Liver (tissue), 9 donors: ENCODE measurements around the gene AGMAT. TPM values are rescaled to one million over a fixed set of nuclear protein-coding genes. Genes with fewer than 3 reads are reported as not detected.

Experiments used
- DNase-seq: peaks from one replicate; pipeline ENCODE4 v3.0.0-alpha.2; 2017; ENCODE audit warnings: low spot score
- H3K27ac ChIP-seq, 2 donors: one replicate each; pipeline ENCODE4 v1.7.0; 2013; ENCODE audit warnings: inconsistent platforms in 2 of 2, low read length in 2 of 2, control low read depth in 1 of 2, low read depth in 1 of 2, mild to moderate bottlenecking in 1 of 2
- H3K27me3 ChIP-seq, 4 donors: one replicate each; pipeline versions ENCODE4 v1.6.1 to v1.7.0; 2013; ENCODE audit warnings: low read length in 3 of 4, inconsistent platforms in 1 of 4, mild to moderate bottlenecking in 1 of 4, moderate library complexity in 1 of 4; ENCODE audit not compliant: control insufficient read depth in 4 of 4, insufficient read depth in 4 of 4
- H3K36me3 ChIP-seq, 4 donors: one replicate each; pipeline versions ENCODE4 v1.6.1 to v1.7.0; 2013; ENCODE audit warnings: low read length in 3 of 4, mild to moderate bottlenecking in 3 of 4, low read depth in 1 of 4, moderate library complexity in 1 of 4; ENCODE audit not compliant: control insufficient read depth in 4 of 4, insufficient read depth in 3 of 4
- H3K4me1 ChIP-seq, 4 donors: one replicate each; pipeline versions ENCODE4 v1.6.1 to v1.7.0; 2013; ENCODE audit warnings: low read length in 3 of 4, mild to moderate bottlenecking in 3 of 4, moderate library complexity in 1 of 4; ENCODE audit not compliant: control insufficient read depth in 4 of 4, insufficient read depth in 4 of 4
- H3K4me3 ChIP-seq, 3 donors: one replicate each; pipeline versions ENCODE4 v1.6.1 to v1.7.0; 2013; ENCODE audit warnings: low read length in 3 of 3, control low read depth in 1 of 3, low read depth in 1 of 3, mild to moderate bottlenecking in 1 of 3
- H3K9ac ChIP-seq, 2 donors: one replicate each; pipeline ENCODE4 v1.7.0; 2013; ENCODE audit warnings: low read length in 2 of 2, mild to moderate bottlenecking in 2 of 2, moderate library complexity in 2 of 2, control low read depth in 1 of 2, low read depth in 1 of 2
- H3K9me3 ChIP-seq, 4 donors: one replicate each; pipeline versions ENCODE4 v1.6.1 to v1.7.0; 2013; ENCODE audit warnings: low read length in 3 of 4; ENCODE audit not compliant: control insufficient read depth in 4 of 4
- CTCF ChIP-seq: fragments of 150-350 bp; IDR thresholded peaks from 2 replicates; pipeline ENCODE4 v1.5.1; 2017; ENCODE audit warnings: improper control_type of control experiment, low read depth, low read length; ENCODE audit not compliant: missing input control
- EGR1 ChIP-seq, 2 donors: IDR thresholded peaks; 2 replicates each; pipeline ENCODE4 v1.6.1; 2016 to 2018; ENCODE audit warnings: antibody characterized with exemption in 2 of 2, low read depth in 2 of 2
- FOXA1 ChIP-seq: IDR thresholded peaks from 2 replicates; pipeline ENCODE4 v1.6.1; 2016; ENCODE audit warnings: antibody characterized with exemption
- FOXA2 ChIP-seq: IDR thresholded peaks from 2 replicates; pipeline ENCODE4 v1.6.1; 2016; ENCODE audit warnings: antibody characterized with exemption
- GABPA ChIP-seq, 2 donors: IDR thresholded peaks in 1 of 2; conservative IDR thresholded peaks in 1 of 2; 2 replicates each; pipeline ENCODE4 v1.6.1; 2016; ENCODE audit warnings: antibody characterized with exemption in 2 of 2, mild to moderate bottlenecking in 1 of 2, moderate library complexity in 1 of 2
- HNF4A ChIP-seq, 2 donors: conservative IDR thresholded peaks; 2 replicates each; pipeline ENCODE4 v1.6.1; 2016; ENCODE audit warnings: antibody characterized with exemption in 2 of 2, mild to moderate bottlenecking in 2 of 2
- HNF4G ChIP-seq: IDR thresholded peaks from 2 replicates; pipeline ENCODE4 v1.6.1; 2016; ENCODE audit warnings: antibody characterized with exemption
- JUND ChIP-seq, 2 donors: IDR thresholded peaks; 2 replicates each; pipeline ENCODE4 v1.6.1; 2016; ENCODE audit warnings: antibody characterized with exemption in 2 of 2
- NR2F2 ChIP-seq: IDR thresholded peaks from 2 replicates; pipeline ENCODE4 v1.6.1; 2016; ENCODE audit warnings: antibody characterized with exemption
- RAD21 ChIP-seq, 2 donors: IDR thresholded peaks; 2 replicates each; pipeline ENCODE4 v1.6.1; 2016; ENCODE audit warnings: antibody characterized with exemption in 2 of 2, mild to moderate bottlenecking in 2 of 2
- RXRA ChIP-seq, 2 donors: IDR thresholded peaks; 2 replicates each; pipeline ENCODE4 v1.6.1; 2017 to 2018; ENCODE audit warnings: antibody characterized with exemption in 2 of 2, mild to moderate bottlenecking in 1 of 2
- SP1 ChIP-seq: IDR thresholded peaks from 2 replicates; pipeline ENCODE4 v1.6.1; 2018; ENCODE audit warnings: antibody characterized with exemption, mild to moderate bottlenecking
- TAF1 ChIP-seq: conservative IDR thresholded peaks from 2 replicates; pipeline ENCODE4 v1.6.1; 2016; ENCODE audit warnings: antibody characterized with exemption, mild to moderate bottlenecking
- YY1 ChIP-seq: IDR thresholded peaks from 2 replicates; pipeline ENCODE4 v1.6.1; 2016; ENCODE audit warnings: antibody characterized with exemption, mild to moderate bottlenecking
- WGBS: extraction: QIAGEN DNeasy Blood & Tissue Kit; methylation state at CpG from one replicate; pipeline ENCODE4 v1.1.7; 2013; 5-methylcytosine and 5-hydroxymethylcytosine counted together
- polyA plus RNA-seq, 2 donors: library from polyadenylated mRNA; stranded (reverse) in 1 of 2; unstranded in 1 of 2; fragments of 200-250 nt in 1 of 2; fragments of >200 nt in 1 of 2; fragmentation: Nextera tagmentation in 1 of 2; extraction: Ambion mirVana in 1 of 2; gene quantifications; one replicate each; pipeline versions ENCODE4 v1.2.1 to v1.2.3, GENCODE V29; 2013 to 2015
- total RNA-seq, 2 donors: library from RNA; depleted of rRNA; stranded (reverse); fragments of >200 nt; gene quantifications; one replicate each; pipeline ENCODE4 v1.2.3, GENCODE V29; 2014
- TF ChIP-seq, protein P1 (sequence below): IDR thresholded peaks from 2 replicates; pipeline ENCODE4 v1.6.1; 2016; ENCODE audit warnings: antibody characterized with exemption
- TF ChIP-seq, protein P2 (sequence below): IDR thresholded peaks from 2 replicates; pipeline ENCODE4 v1.6.1; 2016; ENCODE audit warnings: antibody characterized with exemption
- TF ChIP-seq, protein P3 (sequence below): IDR thresholded peaks from 2 replicates; pipeline ENCODE4 v1.6.1; 2016; ENCODE audit warnings: antibody characterized with exemption
- donor health status: healthy.
- donor health status: healthy.
- donor health status: healthy.
- donor health status: healthy.
- donor health status: healthy.

Gene AGMAT
- total and polyA plus RNA-seq, 4 donors = 31.9 to 83.6 (median 40.6) TPM

DNA sequence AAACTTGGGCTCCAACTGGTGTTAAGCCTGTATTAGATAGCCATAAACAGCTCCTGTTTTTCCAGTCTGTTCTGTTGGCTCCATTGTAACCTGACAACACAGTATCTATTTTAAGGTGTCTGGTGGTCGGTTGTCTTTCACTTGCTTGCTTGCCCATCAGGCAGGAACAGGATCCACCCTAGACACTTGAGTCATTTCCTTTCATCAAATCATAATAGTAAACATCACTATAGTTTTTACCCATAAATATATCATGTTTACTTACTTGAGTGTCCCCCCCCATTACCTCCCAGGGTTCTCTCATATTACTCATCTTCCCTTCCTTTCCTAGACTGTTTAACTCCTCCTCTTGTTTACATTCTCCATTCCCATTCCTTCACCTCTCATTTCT, 35.3 kb upstream of the AGMAT start:
- no peaks in the 10 kb centered on the region for H3K9me3 ChIP-seq
- H3K27me3 ChIP-seq = no peaks in the 10 kb centered on the region
- peak overlapping the region in 2 of 3 donors; percentile 55 to 85 for H3K4me3 ChIP-seq
- H3K4me1 ChIP-seq = peaks cover 11 to 69% (median 54%) of the 10 kb centered on the region in 4 donors
- no peak overlapping the region for H3K9ac ChIP-seq
- WGBS = 10% methylated on average over 1 of the region's 1 CpG
- DNase-seq = no peak
- peak overlapping the region; percentile 97 to 99 for H3K27ac ChIP-seq
- H3K36me3 ChIP-seq = peaks cover 0 to 2% (median 0%) of the 10 kb centered on the region in 4 donors
- TF ChIP-seq RXRA (IDR thresholded peaks at IDR 0.05) (no peak), GABPA (IDR thresholded peaks at IDR 0.05 in 1 of 2, conservative IDR thresholded peaks at IDR 0.05 in 1 of 2) (no peak), JUND (IDR thresholded peaks at IDR 0.05) (no peak), SP1 (no peak), EGR1 (IDR thresholded peaks at IDR 0.05; ENCODE audit: low read depth in 2 of 2) (no peak), CTCF (no peak), HNF4G (no peak), YY1 (no peak), RAD21 (IDR thresholded peaks at IDR 0.05) (no peak), FOXA1 (no peak), NR2F2 (no peak), HNF4A (conservative IDR thresholded peaks at IDR 0.05) (no peak)
- TF ChIP-seq, protein P1, sequence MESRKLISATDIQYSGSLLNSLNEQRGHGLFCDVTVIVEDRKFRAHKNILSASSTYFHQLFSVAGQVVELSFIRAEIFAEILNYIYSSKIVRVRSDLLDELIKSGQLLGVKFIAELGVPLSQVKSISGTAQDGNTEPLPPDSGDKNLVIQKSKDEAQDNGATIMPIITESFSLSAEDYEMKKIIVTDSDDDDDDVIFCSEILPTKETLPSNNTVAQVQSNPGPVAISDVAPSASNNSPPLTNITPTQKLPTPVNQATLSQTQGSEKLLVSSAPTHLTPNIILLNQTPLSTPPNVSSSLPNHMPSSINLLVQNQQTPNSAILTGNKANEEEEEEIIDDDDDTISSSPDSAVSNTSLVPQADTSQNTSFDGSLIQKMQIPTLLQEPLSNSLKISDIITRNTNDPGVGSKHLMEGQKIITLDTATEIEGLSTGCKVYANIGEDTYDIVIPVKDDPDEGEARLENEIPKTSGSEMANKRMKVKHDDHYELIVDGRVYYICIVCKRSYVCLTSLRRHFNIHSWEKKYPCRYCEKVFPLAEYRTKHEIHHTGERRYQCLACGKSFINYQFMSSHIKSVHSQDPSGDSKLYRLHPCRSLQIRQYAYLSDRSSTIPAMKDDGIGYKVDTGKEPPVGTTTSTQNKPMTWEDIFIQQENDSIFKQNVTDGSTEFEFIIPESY = no peak

DNA sequence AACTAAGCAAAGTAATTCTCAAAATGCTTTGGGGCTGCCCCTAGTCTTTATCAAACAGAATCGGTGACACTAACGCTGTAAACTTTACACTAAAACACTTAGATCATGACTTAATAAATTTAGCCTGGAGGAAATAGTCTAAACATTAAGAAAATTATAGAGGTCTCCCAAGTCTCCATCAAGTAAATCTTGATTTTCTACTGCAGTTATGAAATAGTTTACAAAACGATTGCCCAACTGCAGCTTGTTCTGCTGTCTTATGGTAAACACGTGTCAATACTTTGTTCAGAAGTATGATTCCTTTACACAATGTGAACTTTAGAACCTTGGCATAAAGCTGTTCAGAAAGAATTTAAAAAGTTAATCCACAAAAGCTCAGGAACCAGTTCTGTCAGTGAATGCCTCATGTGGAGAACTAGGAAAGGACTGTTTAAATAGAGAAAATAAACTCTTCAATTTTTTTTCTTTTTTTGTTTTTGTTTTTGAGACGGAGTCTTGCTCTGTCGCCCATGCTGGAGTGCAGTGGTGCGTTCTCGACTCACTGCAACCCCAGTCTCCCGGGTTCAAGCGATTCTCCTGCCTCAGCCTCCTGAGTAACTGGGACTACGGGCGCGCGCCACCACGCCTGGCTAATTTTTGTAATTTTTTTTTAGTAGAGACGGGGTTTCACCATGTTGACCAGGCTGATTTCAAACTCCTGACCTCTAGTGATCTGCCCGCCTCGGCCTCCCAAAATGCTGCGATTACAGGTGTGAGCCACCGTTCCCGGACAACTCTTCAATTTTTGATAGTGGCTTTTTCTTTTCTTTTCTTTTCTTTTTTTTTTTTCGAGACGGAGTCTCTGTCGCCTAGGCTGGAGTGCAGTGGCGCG, 34.0 kb upstream of the AGMAT start:
- peaks cover 0 to 2% (median 0%) of the 10 kb centered on the region in 4 donors for H3K36me3 ChIP-seq
- peak overlapping the region; percentile 85 to 88 (median 85) for H3K4me3 ChIP-seq
- H3K9me3 ChIP-seq = no peaks in the 10 kb centered on the region
- peaks cover 11 to 57% (median 44%) of the 10 kb centered on the region in 4 donors for H3K4me1 ChIP-seq
- no peaks in the 10 kb centered on the region for H3K27me3 ChIP-seq
- peak overlapping the region; percentile 97 to 99 for H3K27ac ChIP-seq
- H3K9ac ChIP-seq = peak overlapping the region; percentile 86 to 97
- no peak for DNase-seq
- 27% methylated on average over 26 of the region's 26 CpGs for WGBS
- no peak for TF ChIP-seq FOXA1
- TF ChIP-seq, protein P2, sequence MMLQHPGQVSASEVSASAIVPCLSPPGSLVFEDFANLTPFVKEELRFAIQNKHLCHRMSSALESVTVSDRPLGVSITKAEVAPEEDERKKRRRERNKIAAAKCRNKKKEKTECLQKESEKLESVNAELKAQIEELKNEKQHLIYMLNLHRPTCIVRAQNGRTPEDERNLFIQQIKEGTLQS = no peak
- TF ChIP-seq CTCF = peak; percentile 10
- TF ChIP-seq YY1 = peak; percentile 35
- peak in 1 of 2 donors; percentile 78 for TF ChIP-seq JUND (IDR thresholded peaks at IDR 0.05)
- TF ChIP-seq, protein P3, sequence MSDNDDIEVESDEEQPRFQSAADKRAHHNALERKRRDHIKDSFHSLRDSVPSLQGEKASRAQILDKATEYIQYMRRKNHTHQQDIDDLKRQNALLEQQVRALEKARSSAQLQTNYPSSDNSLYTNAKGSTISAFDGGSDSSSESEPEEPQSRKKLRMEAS = peak; percentile 59
- peak; percentile 88 to 90 for TF ChIP-seq HNF4A (conservative IDR thresholded peaks at IDR 0.05)
- TF ChIP-seq, protein P1 = peak; percentile 56
- TF ChIP-seq FOXA2 = peak; percentile 37
- TF ChIP-seq TAF1 = peak; percentile 89
- peak; percentile 83 for TF ChIP-seq HNF4G
- peak in 1 of 2 donors; percentile 9 for TF ChIP-seq EGR1 (IDR thresholded peaks at IDR 0.05; ENCODE audit: low read depth in 2 of 2)
- peak; percentile 76 for TF ChIP-seq SP1
- peak; percentile 67 to 81 for TF ChIP-seq RXRA (IDR thresholded peaks at IDR 0.05)
- TF ChIP-seq RAD21 (IDR thresholded peaks at IDR 0.05) = peak; percentile 32 to 48
- TF ChIP-seq GABPA (IDR thresholded peaks at IDR 0.05 in 1 of 2, conservative IDR thresholded peaks at IDR 0.05 in 1 of 2) = no peak
